Ishikawa (cell line): ENCODE measurements around the gene PRR15L.

Source experiments
- CEBPB ChIP-seq: IDR thresholded peaks from 2 replicates; pipeline ENCODE4 v1.6.1; 2012
- CREB1 ChIP-seq: IDR thresholded peaks from 2 replicates; pipeline ENCODE4 v1.6.1; 2012; ENCODE audit warnings: low read depth
- EGR1 ChIP-seq: IDR thresholded peaks from 2 replicates; pipeline ENCODE4 v1.6.1; 2012
- EP300 ChIP-seq: IDR thresholded peaks from 2 replicates; pipeline ENCODE4 v1.6.1; 2012; ENCODE audit warnings: borderline replicate concordance
- FOXM1 ChIP-seq: IDR thresholded peaks from 2 replicates; pipeline ENCODE4 v1.6.1; 2012; ENCODE audit warnings: low read depth, borderline replicate concordance
- NFIC ChIP-seq: IDR thresholded peaks from 2 replicates; pipeline ENCODE4 v1.6.1; 2012
- RAD21 ChIP-seq: IDR thresholded peaks from 2 replicates; pipeline ENCODE4 v1.6.1; 2012; ENCODE audit warnings: low read depth
- TAF1 ChIP-seq: IDR thresholded peaks from 2 replicates; pipeline ENCODE4 v1.6.1; 2012; ENCODE audit warnings: low read depth, mild to moderate bottlenecking
- TCF12 ChIP-seq: IDR thresholded peaks from 2 replicates; pipeline ENCODE4 v1.6.1; 2012; ENCODE audit warnings: low read depth
- TEAD4 ChIP-seq: IDR thresholded peaks from 2 replicates; pipeline ENCODE4 v1.6.1; 2012
- YY1 ChIP-seq: IDR thresholded peaks from 2 replicates; pipeline ENCODE4 v1.6.1; 2012; ENCODE audit warnings: low read depth
- ZBTB7A ChIP-seq: IDR thresholded peaks from 2 replicates; pipeline ENCODE4 v1.6.1; 2012; ENCODE audit warnings: low read depth
- TF ChIP-seq, protein P1 (sequence below): IDR thresholded peaks from 2 replicates; pipeline ENCODE4 v1.6.1; 2012; ENCODE audit warnings: low read depth, mild to moderate bottlenecking
- TF ChIP-seq, protein P2 (sequence below): IDR thresholded peaks from 2 replicates; pipeline ENCODE4 v1.6.1; 2012
- TF ChIP-seq, protein P3 (sequence below): IDR thresholded peaks from 2 replicates; pipeline ENCODE4 v1.6.1; 2012

The PRR15L gene

DNA sequence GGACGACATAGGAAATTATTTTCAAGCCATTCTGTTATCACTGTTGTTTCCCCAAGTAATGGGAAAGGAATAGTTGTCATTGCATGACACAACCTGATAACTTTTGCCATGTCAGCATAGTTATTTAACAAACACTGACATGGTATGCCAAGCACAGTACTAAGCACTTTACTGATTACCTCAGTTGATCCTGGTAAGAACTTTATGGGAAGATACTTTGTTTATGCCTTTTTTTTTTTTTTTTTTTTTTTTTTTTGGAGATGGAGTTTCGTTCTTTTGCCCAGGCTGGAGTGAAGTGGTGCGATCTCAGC lies 32.0 kb downstream of the PRR15L start:
- TF ChIP-seq, protein P1, sequence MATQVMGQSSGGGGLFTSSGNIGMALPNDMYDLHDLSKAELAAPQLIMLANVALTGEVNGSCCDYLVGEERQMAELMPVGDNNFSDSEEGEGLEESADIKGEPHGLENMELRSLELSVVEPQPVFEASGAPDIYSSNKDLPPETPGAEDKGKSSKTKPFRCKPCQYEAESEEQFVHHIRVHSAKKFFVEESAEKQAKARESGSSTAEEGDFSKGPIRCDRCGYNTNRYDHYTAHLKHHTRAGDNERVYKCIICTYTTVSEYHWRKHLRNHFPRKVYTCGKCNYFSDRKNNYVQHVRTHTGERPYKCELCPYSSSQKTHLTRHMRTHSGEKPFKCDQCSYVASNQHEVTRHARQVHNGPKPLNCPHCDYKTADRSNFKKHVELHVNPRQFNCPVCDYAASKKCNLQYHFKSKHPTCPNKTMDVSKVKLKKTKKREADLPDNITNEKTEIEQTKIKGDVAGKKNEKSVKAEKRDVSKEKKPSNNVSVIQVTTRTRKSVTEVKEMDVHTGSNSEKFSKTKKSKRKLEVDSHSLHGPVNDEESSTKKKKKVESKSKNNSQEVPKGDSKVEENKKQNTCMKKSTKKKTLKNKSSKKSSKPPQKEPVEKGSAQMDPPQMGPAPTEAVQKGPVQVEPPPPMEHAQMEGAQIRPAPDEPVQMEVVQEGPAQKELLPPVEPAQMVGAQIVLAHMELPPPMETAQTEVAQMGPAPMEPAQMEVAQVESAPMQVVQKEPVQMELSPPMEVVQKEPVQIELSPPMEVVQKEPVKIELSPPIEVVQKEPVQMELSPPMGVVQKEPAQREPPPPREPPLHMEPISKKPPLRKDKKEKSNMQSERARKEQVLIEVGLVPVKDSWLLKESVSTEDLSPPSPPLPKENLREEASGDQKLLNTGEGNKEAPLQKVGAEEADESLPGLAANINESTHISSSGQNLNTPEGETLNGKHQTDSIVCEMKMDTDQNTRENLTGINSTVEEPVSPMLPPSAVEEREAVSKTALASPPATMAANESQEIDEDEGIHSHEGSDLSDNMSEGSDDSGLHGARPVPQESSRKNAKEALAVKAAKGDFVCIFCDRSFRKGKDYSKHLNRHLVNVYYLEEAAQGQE = no peak
- TF ChIP-seq EP300 (no peak), CEBPB (no peak), EGR1 (no peak), NFIC (no peak), CREB1 (no peak), FOXM1 (no peak), YY1 (no peak), TAF1 (no peak), RAD21 (no peak), TCF12 (no peak), TEAD4 (no peak)
- TF ChIP-seq, protein P2, sequence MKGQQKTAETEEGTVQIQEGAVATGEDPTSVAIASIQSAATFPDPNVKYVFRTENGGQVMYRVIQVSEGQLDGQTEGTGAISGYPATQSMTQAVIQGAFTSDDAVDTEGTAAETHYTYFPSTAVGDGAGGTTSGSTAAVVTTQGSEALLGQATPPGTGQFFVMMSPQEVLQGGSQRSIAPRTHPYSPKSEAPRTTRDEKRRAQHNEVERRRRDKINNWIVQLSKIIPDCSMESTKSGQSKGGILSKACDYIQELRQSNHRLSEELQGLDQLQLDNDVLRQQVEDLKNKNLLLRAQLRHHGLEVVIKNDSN = no peak
- TF ChIP-seq, protein P3, sequence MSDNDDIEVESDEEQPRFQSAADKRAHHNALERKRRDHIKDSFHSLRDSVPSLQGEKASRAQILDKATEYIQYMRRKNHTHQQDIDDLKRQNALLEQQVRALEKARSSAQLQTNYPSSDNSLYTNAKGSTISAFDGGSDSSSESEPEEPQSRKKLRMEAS = no peak

DNA sequence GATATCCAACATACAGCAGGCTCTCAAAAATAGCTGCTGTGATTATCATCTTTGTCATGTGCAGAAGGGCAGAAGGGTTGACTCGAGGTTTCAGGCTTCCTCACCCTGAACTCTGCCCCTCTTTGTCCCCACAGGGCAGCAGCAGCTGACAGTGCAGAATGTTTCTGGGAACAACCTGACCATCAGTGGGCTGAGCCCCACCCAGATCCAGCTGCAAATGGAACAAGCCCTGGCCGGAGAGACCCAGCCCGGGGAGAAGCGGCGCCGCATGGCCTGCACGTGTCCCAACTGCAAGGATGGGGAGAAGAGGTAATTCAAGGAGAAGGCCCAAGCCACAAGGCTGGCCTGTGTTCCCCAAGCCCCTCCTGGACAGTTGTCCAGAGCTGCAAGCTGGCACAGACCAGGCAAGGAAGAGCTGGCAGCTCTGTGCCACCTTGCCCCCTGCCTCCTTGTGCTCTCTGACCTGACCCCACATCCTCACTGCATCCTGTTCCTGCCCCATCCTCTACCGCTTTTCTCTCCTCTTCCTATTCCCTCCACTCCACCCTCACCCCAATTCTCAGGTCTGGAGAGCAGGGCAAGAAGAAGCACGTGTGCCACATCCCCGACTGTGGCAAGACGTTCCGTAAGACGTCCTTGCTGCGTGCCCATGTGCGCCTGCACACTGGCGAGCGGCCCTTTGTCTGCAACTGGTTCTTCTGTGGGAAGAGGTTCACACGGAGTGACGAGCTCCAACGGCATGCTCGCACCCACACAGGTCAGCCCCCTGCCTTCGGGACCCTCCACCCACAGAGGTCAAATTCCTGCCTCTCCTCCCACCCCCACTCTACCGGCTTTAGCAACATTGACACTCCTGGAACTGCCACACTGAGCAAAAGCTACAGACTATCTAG lies 32.7 kb downstream of the PRR15L start:
- TF ChIP-seq EP300 (no peak), EGR1 (no peak), YY1 (no peak), TEAD4 (no peak), TAF1 (no peak), CREB1 (no peak), FOXM1 (no peak), NFIC (no peak), CEBPB (no peak), RAD21 (no peak), ZBTB7A (no peak), TCF12 (no peak)
- TF ChIP-seq, protein P1 = no peak
- TF ChIP-seq, protein P2 = no peak
- TF ChIP-seq, protein P3 = no peak

DNA sequence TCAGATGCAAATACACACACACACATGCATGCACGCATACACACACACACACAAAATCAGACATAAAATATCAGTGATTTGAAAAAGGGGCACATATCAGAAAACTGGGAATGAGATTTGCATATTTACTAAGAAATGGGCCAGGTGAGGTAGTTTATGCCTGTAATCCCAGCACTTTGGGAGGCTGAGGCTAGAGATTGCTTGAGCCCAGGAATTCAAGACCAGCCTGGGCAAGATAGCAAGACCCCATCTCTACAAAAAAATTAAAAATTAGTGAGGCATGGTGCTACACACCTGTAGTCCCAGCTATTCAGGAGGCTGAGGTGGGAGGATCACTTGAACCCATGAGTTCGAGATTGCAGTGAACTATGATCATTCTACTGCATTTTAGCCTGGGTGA lies 38.7 kb downstream of the PRR15L start:
- TF ChIP-seq, protein P3 = no peak
- TF ChIP-seq TCF12 (no peak), ZBTB7A (no peak), EGR1 (no peak), TAF1 (no peak), RAD21 (no peak), TEAD4 (no peak), NFIC (no peak), EP300 (no peak), YY1 (no peak), FOXM1 (no peak), CREB1 (no peak), CEBPB (no peak)
- TF ChIP-seq, protein P2 = no peak
- TF ChIP-seq, protein P1 = no peak
